ENCODE results near the gene ENTREP1.
"Not testable (repeated sequence)": the region's sequence is repeated elsewhere in the genome, so short reads cannot be mapped to it uniquely, and the experiment has no call there.

Gene ENTREP1

GRCh38 chr9:69420611-69421270 is 95.7 kb downstream of the ENTREP1 start:
- FAIRE-seq = no peak

- FAIRE-seq = no peak
Measured at GRCh38 chr9:69421908-69422801, 97.1 kb downstream of the ENTREP1 start.

- FAIRE-seq = no peak
Measured at GRCh38 chr9:69425136-69425801, 100.3 kb downstream of the ENTREP1 start.

GRCh38 chr9:69427286-69427685 is 102.3 kb downstream of the ENTREP1 start:
- FAIRE-seq = no peak

GRCh38 chr9:69428017-69428785 is 103.2 kb downstream of the ENTREP1 start:
- no peak for FAIRE-seq

- no peak for FAIRE-seq
Measured at GRCh38 chr9:69429281-69429680, 104.3 kb downstream of the ENTREP1 start.

- FAIRE-seq = no peak
Measured at GRCh38 chr9:69430206-69430605, 105.2 kb downstream of the ENTREP1 start.

- no peak for FAIRE-seq
Measured at GRCh38 chr9:69431203-69431602, 106.2 kb downstream of the ENTREP1 start.

- no peak for FAIRE-seq
Measured at GRCh38 chr9:69431777-69432176, 106.8 kb downstream of the ENTREP1 start.

- no peak for FAIRE-seq
Measured at GRCh38 chr9:69432623-69433022, 107.6 kb downstream of the ENTREP1 start.

- FAIRE-seq = no peak
Measured at GRCh38 chr9:69433392-69433791, 108.4 kb downstream of the ENTREP1 start.

GRCh38 chr9:69433968-69434367 is 109.0 kb downstream of the ENTREP1 start:
- FAIRE-seq = no peak

- FAIRE-seq = not testable (repeated sequence)
Measured at GRCh38 chr9:69439654-69440053, 114.6 kb downstream of the ENTREP1 start.

- not testable (repeated sequence) for FAIRE-seq
Measured at GRCh38 chr9:69440254-69440955, 115.4 kb downstream of the ENTREP1 start.
